Stomach smooth muscle (tissue), 2 donors: Measurements from ENCODE around the gene DACT1.

ENCODE experiments used
- H3K27ac ChIP-seq: one replicate; pipeline ENCODE4 v1.7.0; 2013; ENCODE audit warnings: mild to moderate bottlenecking, low read length, inconsistent platforms
- H3K27me3 ChIP-seq, 2 donors: one replicate each; pipeline ENCODE4 v1.7.0; 2013; ENCODE audit warnings: low read length in 2 of 2; ENCODE audit not compliant: insufficient read depth in 2 of 2, control insufficient read depth in 1 of 2
- H3K36me3 ChIP-seq, 2 donors: one replicate each; pipeline ENCODE4 v1.7.0; 2013; ENCODE audit warnings: low read length in 2 of 2; ENCODE audit not compliant: control insufficient read depth in 2 of 2, insufficient read depth in 2 of 2
- H3K4me1 ChIP-seq: one replicate; pipeline ENCODE4 v1.7.0; 2013; ENCODE audit warnings: low read length; ENCODE audit not compliant: control insufficient read depth, insufficient read depth
- H3K4me3 ChIP-seq, 2 donors: one replicate each; pipeline ENCODE4 v1.7.0; 2013; ENCODE audit warnings: low read length in 2 of 2
- H3K9ac ChIP-seq, 2 donors: one replicate each; pipeline ENCODE4 v1.7.0; 2013; ENCODE audit warnings: low read length in 2 of 2, mild to moderate bottlenecking in 1 of 2
- H3K9me3 ChIP-seq, 2 donors: one replicate each; pipeline ENCODE4 v1.7.0; 2013; ENCODE audit warnings: low read length in 2 of 2; ENCODE audit not compliant: control insufficient read depth in 2 of 2
- donor health status: healthy.
- donor health status: Pancreatic carcinoma.

Gene DACT1

DNA sequence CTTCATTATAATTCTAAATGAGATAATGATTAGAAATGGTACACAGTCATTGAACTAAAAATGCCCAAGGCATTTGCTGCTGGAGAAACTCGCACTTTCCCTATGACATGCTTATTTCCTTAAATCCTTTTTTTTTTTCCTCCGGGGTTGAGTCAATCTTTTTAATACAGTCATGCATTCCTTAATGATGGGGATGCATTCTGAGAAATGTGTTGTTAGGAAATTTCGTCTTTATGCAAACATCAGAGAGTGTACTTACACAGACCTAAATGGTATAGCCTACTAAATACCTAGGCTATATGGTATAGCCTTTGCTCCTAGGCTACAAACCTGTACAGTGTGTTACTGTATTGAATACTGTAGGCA is 29.8 kb upstream of the DACT1 start:
- H3K4me1 ChIP-seq = no peaks in the 10 kb centered on the region
- H3K4me3 ChIP-seq = no peak overlapping the region
- no peaks in the 10 kb centered on the region for H3K27me3 ChIP-seq
- H3K36me3 ChIP-seq = no peaks in the 10 kb centered on the region
- H3K9me3 ChIP-seq = no peaks in the 10 kb centered on the region
- H3K27ac ChIP-seq = no peak overlapping the region
- no peak overlapping the region for H3K9ac ChIP-seq

DNA sequence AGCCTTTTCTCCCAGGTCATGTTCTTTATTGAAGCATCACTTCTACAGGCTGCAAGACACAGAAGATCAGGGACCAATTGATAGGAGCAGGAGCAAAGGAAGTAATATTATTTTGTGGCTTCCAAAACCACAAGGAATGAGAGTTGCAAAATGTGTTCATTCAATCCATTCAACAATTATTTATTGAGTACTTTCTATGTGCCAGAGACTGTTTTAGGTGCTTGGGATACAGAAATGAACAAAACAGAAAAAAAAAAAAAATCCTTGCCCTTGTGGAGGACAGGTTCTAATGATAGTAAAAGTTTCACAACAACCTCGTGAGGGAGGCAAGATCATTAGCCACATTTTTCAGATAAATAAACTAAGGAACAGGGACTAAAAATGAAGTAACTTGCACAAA is 20.1 kb upstream of the DACT1 start:
- Histone ChIP-seq H3K9ac (no peak overlapping the region), H3K4me1 (no peaks in the 10 kb centered on the region), H3K36me3 (no peaks in the 10 kb centered on the region), H3K27me3 (no peaks in the 10 kb centered on the region), H3K9me3 (no peaks in the 10 kb centered on the region), H3K4me3 (no peak overlapping the region), H3K27ac (no peak overlapping the region)

DNA sequence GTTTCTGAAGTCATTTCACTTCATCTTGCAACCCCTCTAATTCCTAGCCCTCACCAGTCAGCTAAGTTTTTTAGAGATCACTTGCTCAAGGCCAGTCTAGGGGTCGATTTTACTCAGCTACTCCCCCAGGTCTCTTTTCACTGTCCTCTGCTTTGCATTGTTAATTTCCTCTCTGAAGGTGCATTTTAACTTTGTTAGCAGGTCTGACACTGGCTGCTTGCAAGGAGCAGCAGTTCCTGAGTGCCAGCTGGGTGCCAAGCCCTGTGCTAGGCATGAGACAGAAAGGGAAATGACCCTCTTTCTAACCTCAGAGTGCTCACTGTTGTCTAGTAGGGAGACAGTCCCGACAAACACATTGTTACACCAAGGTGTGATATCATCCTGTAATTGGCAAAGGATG is 17.8 kb upstream of the DACT1 start:
- Histone ChIP-seq H3K27me3 (no peaks in the 10 kb centered on the region), H3K9me3 (no peaks in the 10 kb centered on the region), H3K27ac (no peak overlapping the region), H3K9ac (no peak overlapping the region), H3K36me3 (no peaks in the 10 kb centered on the region), H3K4me3 (no peak overlapping the region), H3K4me1 (no peaks in the 10 kb centered on the region)

DNA sequence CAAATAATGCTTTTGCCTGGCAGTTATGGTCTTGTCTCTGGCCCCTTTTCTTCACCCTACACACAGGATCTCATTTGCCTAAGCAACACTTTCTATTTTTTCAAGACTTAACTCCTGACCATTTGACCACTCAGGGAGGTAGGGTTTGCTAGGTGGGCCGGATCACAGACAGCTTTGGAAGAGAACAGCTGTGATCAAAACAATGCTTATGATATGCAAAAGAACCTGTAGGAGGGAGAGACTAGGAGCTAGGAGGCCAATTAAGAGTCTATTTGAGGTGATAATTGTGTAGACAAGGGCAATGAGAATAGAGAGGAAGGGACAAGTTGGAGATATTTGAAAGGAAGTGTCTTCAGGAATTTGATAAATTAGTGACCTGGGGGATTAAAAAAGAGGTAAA is 12.3 kb upstream of the DACT1 start:
- no peaks in the 10 kb centered on the region for H3K36me3 ChIP-seq
- no peak overlapping the region for H3K9ac ChIP-seq
- H3K27me3 ChIP-seq = no peaks in the 10 kb centered on the region
- no peak overlapping the region for H3K27ac ChIP-seq
- H3K9me3 ChIP-seq = no peaks in the 10 kb centered on the region
- H3K4me1 ChIP-seq = no peaks in the 10 kb centered on the region
- no peak overlapping the region for H3K4me3 ChIP-seq

DNA sequence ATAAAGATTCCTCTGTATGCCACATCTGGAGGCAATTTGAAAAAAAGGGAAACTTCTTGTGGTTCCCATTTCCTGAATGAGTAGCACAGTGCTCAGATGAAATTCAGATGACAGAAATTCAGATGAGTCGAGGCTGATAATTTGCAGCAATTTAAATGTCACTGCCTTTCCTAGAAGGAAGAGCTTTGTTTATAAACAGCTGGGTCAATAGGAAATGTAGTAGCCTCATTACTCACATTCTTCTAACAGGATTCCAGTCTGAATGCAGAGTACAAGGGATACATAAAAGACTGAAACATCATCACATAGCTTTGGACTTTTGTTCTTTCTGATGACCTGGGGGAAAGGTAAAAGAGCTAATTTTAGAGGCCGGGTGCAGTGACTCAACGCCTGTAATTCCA is 11.3 kb upstream of the DACT1 start:
- Histone ChIP-seq H3K36me3 (no peaks in the 10 kb centered on the region), H3K9me3 (no peaks in the 10 kb centered on the region), H3K4me3 (no peak overlapping the region), H3K4me1 (no peaks in the 10 kb centered on the region), H3K27ac (no peak overlapping the region), H3K9ac (no peak overlapping the region), H3K27me3 (no peaks in the 10 kb centered on the region)

DNA sequence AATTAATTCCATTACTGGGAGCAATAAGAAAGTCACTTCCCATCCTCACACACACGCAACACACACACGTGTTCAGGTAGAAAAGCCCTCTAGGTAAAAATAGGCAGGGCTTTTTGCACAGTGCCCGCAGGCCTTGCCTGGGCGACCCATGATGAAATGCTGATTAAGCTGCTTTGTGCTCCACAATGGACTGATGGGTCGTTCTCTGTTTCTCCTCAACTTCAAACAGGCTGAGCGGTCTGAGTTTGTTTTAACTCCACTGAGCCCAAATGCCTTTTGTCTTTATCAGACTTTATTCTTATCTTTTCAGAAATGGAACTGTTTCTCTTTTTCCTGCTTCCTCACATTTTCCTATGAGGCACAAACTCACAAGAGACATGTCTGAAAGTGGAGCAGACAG is 9.4 kb upstream of the DACT1 start:
- Histone ChIP-seq H3K4me1 (no peaks in the 10 kb centered on the region), H3K36me3 (no peaks in the 10 kb centered on the region), H3K9me3 (no peaks in the 10 kb centered on the region), H3K4me3 (no peak overlapping the region), H3K27ac (no peak overlapping the region), H3K9ac (no peak overlapping the region), H3K27me3 (no peaks in the 10 kb centered on the region)

DNA sequence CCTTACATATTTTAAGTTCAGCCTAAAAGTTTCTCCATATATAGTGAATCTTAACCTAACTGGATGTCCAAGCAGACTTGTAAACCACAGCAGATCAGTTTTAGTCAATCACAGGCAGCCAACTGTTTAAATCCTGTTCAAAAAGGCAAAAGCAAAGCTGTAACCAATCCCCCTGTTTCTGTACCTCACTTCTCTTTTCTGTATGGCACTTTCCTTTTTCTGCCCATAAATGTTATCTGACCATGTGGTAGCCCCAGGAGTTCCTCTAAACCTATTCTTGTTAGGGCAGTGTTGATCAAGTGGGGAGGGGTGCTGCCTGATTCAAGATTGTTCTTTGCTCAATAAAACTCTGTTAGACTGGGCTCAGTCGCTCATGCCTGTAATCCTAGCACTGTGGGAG is 8.5 kb upstream of the DACT1 start:
- Histone ChIP-seq H3K27ac (no peak overlapping the region), H3K9ac (no peak overlapping the region), H3K27me3 (no peaks in the 10 kb centered on the region), H3K36me3 (no peaks in the 10 kb centered on the region), H3K4me1 (no peaks in the 10 kb centered on the region), H3K4me3 (no peak overlapping the region), H3K9me3 (no peaks in the 10 kb centered on the region)

DNA sequence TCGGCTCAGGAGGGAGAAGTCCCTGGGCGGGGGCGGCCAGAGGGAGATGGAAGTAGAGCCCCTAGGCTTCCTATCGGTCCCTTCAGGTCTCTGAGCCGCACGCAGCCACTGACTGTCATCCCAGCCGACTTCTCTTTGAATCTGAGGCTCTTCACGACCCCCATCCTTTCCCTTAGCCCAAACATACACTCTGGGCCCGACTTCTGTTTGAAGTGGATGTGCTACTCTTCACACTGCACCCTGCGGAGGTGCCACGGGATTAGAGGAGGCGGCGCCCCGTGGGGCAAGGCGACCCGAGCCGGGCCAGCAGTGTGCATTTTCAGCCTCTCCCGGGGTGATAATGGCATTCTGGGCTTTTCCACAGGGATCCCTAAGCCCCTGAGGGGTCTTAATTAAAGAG is 6.0 kb upstream of the DACT1 start:
- Histone ChIP-seq H3K4me1 (peaks cover under 1% of the 10 kb centered on the region), H3K27me3 (no peaks in the 10 kb centered on the region), H3K4me3 (no peak overlapping the region), H3K36me3 (no peaks in the 10 kb centered on the region), H3K27ac (no peak overlapping the region), H3K9me3 (no peaks in the 10 kb centered on the region), H3K9ac (no peak overlapping the region)

DNA sequence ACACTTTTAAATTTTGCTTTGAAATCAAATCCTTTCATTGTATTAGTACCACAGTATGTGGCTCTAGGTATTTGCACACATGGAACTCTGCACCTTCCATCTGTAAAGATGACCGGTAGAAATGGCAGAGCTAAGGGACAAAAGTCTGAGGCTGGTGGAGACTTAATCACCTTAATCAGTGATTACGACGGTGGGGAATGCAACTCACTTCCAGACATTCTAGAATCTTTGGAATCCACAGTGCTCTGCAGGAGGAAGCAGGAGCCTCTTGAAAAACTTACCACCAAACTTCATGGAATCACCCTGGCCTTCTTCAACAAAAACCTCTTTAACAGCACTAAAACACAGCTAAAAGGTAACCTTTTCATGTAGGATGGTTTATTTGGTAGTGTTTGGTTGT is 3.9 kb upstream of the DACT1 start:
- Histone ChIP-seq H3K27me3 (no peaks in the 10 kb centered on the region), H3K9ac (no peak overlapping the region), H3K36me3 (no peaks in the 10 kb centered on the region), H3K9me3 (no peaks in the 10 kb centered on the region), H3K4me3 (no peak overlapping the region), H3K27ac (no peak overlapping the region), H3K4me1 (peaks cover 12% of the 10 kb centered on the region)

DNA sequence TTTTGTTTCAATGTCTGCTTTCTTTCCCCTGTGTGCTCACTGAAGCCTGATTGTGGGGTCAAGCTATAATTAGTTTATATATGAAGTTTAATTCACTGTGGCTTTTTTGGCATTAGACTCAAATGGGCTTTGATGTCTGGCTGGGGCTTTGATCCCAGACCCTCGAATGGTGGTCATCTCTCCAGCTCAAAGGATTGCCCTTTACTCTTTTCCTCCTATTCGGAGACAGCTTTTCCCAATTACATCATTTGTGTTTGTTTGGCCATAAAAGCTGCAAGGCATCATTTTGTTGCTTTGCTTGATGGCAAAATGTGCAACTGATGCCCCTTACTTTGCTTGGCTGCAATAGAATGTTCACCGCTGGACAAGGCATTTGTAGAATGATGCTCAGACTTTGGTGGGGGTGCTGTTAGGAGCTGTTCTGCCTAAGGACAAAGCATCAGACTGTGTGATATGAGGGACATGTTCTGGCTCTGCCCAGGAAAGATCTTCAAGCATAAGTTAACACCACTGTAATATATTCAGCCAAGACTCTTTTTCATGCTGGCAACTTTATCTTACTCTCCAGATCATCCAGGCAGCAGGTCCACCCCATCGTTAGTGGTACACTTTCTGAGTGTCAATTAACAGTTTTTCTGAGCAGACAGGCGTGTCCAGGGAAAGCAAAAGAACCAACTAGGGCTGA is 3.2 kb upstream of the DACT1 start:
- Histone ChIP-seq H3K27ac (no peak overlapping the region), H3K4me1 (peaks cover 19% of the 10 kb centered on the region), H3K9me3 (no peaks in the 10 kb centered on the region), H3K27me3 (no peaks in the 10 kb centered on the region), H3K36me3 (no peaks in the 10 kb centered on the region), H3K4me3 (no peak overlapping the region), H3K9ac (no peak overlapping the region)

DNA sequence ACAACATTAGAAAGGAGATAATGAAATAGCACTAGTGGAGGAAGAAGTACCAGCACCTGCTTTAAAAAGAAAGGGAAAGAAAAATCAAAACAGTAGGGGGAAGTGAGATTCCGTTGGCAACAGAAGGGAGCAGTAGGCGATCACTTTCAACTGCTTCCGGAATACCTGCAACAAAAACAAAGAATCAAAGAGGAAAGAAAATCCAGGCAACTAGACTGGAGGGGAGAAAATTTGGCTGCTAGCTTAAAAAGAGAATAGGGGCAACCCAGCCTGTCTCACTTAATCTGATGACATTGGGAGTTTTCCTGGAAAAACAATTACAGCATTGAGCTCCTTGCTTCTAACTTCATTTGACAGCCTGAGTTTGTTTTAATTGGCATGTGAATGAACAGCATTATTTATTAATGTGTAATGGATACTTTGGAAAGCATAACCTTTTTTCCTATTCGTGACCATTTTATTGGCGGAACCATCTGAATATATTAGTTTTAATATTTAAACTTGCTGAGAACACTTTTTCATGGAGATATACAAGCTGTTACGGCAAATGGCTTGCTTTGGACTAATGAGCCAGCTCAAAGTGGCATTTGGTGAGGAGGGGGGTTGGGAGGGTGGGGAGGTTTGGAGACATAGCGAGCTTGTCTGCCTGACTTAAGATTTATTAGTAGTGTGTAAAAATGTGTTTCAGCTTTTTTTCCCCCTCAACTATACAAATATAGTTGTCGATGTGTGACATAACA is 2.5 kb upstream of the DACT1 start:
- H3K36me3 ChIP-seq = no peaks in the 10 kb centered on the region
- peaks cover 24% of the 10 kb centered on the region for H3K4me1 ChIP-seq
- no peak overlapping the region for H3K27ac ChIP-seq
- no peaks in the 10 kb centered on the region for H3K9me3 ChIP-seq
- H3K9ac ChIP-seq = no peak overlapping the region
- H3K27me3 ChIP-seq = no peaks in the 10 kb centered on the region
- no peak overlapping the region for H3K4me3 ChIP-seq
